CD4-positive, alpha-beta T cell treated with Interleukin-6 for 4 hours (primary cell): Measurements from ENCODE around the gene CREB5.

Experiments
- DNase-seq: peaks from one replicate; pipeline ENCODE4 v3.0.0-alpha.2; 2020; ENCODE audit warnings: mixed read lengths

The CREB5 gene

DNA sequence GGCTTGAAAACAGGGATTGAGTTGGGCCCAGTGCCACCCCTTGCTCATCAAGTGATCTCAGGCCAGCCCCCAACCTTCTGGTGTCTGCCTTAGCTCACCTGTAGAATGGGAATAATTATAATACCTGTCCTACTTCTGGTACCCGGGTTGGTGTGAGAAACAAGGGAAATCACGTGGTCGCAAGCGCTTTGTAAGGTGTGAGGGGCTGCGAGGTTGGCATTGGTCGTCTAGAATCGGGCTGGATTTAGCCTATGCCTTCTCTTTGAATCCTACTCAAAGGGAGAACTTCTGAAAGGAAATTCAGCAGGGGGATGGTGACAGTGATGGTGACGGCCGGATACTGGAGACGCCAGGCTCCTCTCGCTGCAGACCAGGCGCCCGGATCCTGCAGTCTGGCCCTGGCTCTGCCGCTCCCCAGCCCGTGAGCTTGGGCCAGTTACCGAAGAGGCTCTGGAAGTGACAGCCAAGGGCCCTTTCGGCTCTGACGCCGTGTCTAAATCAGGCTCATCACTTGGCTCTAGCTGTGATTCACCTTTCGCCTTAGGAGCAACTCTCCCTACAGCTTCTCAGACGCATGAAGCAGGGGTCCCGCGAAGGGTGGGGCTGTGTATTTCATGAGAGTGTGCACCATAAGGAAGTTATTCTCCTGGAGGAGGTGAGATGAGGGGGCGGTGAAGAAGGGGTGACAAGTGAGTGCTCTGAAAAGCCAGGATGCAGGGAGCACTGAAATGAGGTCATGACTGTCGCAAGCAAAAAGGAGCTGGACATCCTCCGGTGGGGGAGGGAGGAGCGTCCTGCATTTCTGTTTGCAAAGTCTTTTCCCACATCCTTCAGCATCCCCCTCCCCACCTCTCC lies 4.0 kb upstream of the CREB5 start:
- no peak for DNase-seq

DNA sequence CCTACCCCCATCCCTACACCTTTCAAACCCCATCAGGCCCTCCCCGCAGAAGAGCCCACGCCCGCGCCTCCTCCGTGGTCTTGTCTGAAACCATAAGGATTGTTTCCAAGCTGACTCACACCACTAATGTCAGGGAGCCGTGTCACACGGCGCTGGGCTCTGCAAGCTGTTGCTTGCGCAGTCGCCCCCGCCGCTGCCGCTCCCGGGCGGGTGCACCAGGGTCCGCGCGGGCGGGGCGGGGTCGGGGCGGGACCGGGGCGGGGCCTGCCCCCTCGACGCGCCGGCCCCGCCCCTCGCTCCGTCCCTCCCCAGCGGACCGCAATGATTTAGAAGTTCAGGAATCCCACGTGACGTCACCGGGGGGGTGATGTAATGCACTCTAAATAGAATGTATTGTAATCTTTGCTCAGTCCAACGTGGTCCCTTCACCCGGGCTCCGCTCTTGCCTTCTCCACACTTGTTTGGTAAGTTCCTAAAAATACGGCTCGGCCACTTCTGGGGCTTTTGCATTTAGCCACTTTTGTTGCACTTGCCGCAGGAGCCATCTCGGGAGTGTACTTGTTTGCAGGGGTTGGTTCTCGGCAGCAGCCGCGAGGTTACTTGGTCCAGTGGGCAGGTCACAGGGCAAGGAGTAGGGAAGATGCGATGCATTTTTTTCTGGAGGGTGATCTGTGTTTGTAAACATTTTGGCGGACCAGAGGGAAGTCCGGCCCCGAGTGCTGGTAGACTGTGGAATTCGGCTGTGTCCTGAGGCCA lies 3.2 kb upstream of the CREB5 start:
- DNase-seq = peak; percentile 62

DNA sequence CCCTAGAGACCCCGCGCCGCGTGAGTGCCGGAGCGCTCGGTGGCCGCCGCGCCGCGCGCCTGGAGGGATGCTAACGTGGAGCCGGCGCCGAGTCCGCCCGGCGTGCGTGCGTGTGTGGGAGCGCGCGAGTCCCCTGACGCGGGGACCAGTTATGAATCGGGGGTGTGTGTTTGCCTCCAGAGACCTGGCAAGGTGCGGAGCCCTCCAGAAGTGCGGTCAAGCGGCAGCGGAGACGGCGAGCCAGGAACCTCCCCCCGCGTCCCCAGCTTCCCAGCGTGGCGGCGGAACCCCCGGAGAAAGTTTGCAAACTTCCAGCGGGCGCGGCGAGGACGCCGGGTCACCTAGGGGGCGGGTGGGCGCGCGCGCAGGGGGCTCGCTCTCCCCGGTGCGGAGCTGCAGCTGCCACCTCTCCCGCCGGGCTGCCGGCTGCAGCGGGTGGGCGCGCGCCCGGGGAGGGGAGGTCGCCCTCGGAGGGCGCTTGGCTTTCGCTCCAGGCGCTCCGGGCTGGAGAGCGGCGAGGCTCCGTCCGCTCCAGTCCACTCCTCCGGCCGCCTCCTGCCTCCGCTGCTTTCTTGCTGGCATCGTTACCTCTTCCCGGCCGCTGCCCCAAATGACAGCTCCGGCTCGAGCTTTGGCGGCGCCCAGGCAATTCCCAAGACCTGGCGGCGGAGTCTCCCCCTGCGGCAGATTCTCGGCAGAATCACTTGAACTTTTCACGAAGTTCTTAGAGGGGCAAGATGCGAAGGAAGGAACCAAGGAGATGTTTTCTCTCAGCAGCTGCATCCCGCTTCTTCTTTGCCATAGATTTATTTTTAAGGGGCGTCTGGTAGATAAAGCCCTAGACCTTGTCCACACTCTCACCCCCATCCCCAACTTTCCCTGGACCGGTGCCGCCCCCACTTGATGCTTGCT lies 2.3 kb upstream of the CREB5 start:
- no peak for DNase-seq

DNA sequence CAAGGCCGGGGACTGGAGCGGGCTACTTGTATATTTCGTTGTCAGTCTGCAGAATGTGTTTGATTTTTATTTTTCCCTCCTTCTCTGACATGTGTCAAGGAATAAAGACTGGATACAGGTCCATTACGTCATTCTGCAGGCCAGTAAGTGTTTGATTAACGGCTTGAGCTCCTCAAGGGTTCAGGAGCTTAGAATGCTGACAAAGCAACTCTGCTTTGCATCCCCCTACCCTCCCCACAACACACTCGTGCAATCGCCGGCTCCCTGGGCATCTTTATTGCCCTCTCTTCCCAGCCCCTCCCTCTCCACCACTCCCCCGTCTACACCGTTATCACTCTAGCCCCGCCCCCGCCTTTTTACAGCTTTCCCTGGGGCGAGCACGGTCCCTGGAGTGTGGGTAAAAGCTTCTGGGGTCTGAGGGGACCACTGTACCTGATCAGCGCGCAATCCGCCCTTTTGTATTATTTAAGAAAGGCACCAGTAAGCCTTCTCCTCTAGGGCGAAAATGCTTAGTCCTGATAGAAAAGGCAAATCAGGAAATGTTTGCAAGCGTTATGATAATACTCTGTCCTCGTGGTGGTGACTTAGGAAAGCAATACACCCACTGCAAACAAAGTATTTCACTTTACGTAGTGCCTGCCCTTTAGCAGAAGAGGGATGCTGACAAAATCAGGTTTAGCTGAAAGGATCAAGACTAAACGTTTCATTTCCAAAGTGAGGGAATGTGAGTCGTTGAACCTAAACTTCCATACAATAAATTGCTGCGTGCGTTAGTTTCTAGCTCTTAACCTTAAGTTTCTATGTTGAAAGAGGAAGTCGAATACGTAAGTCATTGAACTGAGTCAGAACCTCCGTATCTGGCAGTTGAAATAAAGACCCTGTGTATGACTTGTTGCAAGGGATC lies 1.4 kb upstream of the CREB5 start:
- DNase-seq = no peak

DNA sequence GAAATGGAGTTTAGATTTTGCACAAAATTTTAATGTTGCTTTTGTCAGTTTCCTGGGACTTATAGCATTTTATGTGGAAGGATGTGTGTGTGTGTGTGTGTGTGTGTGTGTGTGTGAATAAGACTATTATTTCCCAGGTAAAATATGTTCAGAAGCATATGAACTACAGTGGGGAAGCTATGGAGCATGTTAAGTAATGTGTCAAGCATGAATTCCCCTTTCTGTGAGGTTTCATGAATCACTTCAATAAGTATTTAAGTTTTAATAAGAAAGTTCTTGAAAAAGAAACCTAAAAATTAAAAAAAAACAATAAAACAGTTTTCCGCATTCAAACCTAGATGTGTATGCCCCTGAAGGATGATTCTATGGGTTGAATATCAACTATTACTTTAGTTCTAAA lies 693 bp downstream of the CREB5 start:
- DNase-seq = no peak

DNA sequence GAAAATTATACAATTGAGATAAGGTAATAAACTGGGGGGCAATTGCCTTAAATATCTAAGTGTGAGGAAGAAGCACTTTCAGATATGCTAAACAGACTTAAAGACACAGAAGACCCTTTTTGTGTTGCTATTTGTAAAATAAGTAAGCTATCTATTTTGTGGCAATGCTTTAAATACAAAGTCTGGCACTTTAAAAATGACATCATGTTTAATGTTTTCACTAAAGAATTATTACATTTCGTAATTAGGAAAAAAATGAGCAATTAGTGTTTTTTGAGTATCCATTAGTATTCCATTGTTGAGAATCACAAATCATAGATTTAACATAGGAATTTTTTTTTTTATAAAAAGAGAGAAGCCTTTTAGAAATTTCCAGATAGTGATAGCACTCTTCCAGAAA lies 2.1 kb downstream of the CREB5 start:
- DNase-seq = no peak

DNA sequence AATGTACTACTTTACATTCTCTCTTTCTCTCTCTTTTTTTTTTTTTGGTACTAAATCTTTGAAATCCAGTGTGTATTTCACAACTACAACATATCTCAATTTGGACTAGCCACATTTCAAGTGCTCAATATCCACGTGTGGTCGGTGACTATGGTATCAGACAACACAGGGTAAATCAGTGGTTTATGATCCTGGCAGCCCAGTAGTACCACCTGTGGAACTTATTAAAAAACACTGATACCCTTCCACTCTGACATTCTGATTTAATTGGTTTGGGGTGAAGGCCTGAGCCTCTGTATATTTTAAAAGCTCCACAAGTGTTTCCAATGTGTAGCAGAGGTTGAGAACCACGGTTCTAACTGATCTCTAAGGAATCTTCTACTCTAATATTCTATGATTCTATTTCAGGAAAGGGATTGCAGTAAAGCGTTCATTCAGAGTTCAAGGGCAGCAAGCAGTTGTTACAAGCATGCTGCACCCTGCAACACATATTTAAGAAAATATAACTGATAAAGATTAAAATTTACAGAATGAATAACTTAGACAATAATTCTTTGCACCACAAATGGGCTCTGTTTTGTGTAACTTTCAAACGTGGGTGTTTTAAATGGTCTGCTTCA lies 5.1 kb downstream of the CREB5 start:
- no peak for DNase-seq

DNA sequence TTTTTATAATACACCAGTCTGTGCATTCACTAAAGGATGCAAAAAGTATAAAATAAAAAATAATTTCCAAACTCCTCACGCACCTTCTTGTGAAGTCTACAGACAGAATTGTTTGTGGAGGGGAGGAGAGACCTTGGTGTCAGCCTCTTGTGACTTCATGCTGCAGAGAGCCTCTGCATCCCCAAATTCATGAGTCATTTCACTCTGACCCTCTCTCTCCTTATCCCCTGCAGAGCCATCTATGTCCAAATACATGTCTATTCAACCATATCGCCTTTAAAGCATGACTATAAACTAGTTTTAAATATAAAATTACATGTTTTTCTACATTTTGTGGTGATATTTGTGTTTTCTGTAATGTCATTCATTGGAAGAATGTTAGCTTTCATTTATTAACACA lies 6.0 kb downstream of the CREB5 start:
- DNase-seq = no peak

DNA sequence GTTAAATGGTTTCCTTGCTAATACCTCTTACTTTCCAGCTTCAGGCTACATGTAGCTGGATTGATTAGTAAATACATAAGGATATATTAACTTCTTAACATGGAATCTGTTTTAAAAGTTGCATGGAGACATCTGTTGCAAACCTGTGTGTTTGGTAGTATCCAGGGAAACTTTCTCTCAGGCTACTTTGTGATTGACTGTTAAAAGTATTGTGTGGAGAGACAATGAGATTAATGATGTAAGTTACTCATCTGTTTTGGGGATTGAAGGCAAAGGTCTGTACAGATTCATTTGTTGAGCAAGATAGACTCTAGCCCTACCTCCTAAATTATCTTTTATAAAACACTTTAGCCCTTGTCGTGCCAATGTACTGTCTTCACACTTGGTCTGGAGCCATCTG lies 6.6 kb downstream of the CREB5 start:
- no peak for DNase-seq

DNA sequence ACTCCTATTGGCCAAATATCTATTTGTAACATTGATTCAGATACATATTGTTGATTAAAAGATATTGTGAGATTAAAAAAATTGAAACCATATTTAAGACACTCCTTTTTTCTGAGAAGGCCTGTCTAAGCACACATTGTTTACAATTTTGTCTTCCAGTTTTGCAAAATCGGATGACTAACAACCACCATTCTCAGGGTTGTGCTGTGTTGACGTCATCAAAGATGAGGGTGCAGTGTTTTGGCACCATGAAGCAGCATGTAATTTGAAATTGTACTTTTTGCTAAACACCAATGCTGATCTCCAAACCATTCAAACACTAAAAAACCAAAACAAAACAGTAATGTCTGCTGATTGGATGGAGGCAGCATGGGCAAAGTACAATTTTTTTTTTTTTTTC lies 7.4 kb downstream of the CREB5 start:
- no peak for DNase-seq

DNA sequence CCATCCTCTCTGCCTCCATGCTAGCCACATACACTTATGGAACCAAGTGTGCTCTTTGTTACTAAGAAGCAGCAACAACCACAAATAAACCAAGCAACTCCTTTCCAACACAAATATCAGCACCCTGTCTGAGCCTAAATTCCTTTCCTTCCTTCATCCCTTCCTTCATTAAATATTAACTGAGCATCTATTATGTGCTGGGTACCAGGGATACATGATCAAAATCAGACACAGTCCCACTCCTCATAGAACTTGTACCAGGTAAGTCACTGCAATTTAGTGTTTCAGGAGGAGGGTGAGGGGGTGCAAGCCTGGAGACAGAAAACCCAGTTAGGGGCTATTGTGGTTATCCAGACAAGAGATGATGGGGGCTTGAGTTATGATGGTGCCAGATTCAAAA lies 10.8 kb downstream of the CREB5 start:
- DNase-seq = no peak

DNA sequence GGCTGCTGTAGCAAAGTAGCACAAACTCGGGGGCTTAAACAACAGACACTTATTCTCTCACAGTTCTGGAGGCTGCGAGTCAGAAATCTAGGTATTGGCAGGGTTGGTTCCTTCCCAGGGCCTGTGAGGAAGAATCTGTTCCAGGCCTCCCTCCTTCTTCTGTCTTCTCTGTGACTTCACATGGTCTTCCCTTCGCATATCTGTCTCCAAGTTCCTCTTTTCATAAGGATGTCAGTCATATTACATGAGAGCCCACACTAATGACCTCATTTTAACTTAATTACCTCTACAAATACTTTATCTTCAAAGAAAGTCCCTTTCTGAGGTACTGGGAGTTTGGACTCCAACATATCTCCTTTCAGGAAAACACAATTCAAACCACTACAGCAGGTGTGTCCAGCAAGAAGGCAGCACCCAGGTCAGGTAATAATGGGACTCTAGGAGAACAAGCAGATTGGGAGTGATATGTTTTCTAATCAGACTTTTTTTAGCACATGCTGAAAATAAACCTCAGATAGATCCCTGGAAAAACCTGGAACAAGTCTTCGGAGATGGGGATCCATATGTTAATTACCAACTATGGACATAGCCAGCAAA lies 11.7 kb downstream of the CREB5 start:
- no peak for DNase-seq

DNA sequence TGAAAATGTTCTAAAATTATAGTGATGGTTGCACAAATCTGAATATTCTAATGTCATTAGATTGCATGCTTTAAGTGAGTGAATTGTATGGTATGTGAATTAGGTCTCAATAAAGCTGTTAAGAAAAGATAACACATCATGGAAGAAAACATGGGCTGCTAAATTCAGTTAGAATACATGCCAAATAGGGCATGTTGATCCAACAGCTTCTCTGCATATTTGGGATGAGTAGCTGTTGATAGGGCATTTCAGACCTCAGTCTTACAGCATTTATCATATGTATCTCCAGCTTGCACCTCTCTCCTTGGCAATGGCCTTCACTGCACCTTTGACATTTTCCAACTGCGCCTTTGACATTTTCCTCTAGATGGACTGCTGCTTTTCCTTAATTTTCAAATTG lies 13.2 kb downstream of the CREB5 start:
- no peak for DNase-seq

DNA sequence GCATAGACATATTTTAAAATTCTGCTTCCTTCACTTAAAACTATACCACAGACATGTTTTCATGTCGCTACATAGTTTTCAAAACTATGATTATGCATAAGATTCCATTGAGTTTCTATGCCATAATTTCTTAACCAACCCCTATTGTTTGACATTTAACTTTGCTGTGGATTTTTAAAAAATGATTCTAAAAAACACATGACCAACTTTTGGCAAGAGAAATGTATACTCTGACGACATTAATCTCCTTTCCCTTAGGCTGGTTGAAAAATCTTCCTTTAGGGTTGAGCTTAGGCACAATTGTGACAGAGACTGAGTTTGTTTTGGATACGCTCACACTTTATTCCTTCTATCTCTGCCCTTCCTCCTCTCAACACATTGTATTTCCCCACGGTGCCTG lies 14.9 kb downstream of the CREB5 start:
- DNase-seq = no peak

DNA sequence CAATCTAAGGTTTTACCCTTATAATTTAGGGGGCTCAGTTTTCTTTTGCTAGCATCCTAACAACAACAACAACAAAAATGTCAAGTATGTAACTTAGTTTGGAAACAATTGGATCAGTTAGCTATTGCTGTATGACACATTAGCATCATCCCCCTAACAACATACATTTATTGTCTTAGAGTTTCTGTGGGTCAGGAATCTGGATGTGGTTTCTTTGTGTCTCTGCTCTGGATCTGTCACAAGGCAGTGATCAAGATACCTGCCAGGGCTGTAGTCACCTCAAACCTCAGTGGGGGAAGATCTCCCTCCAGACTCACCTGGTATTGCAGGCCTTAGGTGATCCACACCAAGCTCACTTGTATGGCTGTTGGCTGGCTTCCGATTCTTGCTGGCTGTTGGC lies 18.3 kb downstream of the CREB5 start:
- DNase-seq = no peak

DNA sequence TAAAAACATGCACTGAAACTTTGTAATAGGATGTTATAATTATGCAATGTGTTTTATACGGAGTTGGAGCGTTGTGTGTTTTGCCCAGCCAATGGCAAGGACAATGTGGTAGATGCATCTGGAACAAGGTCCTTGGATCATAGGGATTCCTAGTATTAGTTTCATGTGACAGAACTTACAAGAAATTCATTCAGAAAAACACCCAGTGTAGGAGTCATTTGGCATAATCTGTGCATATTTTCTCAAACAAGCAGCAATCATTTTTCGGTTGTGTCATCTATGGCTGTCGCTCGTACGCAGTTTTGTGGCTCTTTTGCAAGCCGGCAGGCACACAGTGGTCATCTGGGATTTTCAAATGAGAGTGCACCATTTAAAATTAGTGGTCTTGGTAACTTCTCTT lies 19.8 kb downstream of the CREB5 start:
- no peak for DNase-seq

DNA sequence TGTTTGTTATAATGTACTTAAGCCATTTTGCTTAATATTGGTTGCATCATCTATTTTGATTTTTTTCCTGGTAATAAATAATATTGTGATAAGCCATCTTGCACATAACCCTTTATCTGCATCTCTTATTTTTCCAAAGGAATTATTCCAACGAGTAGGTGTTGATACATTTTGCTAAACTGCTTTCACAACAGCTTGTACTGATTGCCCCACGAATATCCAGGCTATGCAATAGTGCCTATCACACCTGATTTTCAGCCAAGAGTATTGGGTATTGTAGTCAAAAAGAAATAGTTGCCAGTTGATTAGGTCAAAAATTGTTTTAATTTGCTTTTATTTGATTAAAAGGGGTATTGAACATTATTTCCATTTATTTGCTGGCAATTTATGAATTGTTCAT lies 20.7 kb downstream of the CREB5 start:
- no peak for DNase-seq

DNA sequence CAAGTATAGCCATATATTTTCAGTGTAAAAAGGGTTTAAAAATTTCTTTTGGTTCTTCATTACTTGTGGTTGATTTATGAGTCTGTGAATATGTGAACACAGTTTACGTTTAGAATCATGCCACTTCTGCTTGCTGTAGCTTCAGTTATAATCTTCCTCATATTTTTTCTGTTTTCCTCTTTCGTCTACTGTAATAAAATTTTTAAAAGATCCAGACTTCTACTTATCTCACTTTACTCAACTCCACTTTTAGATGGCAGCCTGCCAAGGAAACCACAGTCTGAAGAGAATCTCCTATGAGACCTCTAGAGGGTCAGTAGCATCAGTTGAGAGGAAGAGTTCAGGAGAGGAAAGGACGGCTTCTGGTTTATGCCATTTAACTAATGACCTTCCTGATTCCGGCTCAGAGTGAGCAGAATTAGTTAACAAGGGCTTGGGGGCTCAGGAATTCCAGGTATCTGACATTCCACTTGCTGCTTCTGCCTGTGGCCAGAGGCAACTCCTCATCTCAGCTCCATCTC lies 21.4 kb downstream of the CREB5 start:
- DNase-seq = no peak

DNA sequence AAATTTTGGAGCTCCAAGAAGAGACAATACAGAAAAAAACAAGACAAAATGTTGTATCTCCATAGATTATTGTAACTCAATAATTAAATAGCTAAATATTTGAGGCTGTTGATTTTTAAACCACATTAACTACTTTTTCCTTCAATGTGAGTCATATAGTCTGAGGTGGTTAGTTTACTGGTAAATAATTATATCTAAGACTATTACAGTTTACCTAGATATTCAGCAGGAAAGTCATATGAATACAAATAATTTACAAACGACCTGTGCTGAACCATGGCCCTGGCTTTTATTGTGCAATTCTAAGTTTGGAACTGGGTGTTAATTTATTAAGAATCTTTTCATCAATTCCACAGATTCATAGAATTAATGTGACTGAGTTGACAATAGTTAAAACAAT lies 22.2 kb downstream of the CREB5 start:
- DNase-seq = no peak

DNA sequence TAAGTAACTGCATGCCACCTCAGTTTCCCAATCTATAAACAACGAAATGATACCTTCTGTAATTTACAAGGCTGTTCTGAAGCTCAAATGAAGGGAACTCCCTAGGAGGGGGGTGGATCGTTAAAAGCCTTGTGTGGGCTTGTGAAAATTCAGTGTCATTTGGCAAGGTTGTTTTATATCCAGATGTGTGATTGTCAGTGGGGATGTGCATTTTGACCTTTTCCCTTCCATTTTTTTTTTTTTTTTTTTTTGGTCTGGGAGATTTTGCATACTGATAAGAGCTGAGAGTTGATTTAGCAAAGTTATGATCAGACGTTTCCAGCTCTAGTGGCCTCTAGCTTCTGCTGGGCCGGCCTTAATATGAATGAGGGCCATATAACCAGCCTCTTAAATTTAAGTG lies 22.8 kb downstream of the CREB5 start:
- DNase-seq = no peak

DNA sequence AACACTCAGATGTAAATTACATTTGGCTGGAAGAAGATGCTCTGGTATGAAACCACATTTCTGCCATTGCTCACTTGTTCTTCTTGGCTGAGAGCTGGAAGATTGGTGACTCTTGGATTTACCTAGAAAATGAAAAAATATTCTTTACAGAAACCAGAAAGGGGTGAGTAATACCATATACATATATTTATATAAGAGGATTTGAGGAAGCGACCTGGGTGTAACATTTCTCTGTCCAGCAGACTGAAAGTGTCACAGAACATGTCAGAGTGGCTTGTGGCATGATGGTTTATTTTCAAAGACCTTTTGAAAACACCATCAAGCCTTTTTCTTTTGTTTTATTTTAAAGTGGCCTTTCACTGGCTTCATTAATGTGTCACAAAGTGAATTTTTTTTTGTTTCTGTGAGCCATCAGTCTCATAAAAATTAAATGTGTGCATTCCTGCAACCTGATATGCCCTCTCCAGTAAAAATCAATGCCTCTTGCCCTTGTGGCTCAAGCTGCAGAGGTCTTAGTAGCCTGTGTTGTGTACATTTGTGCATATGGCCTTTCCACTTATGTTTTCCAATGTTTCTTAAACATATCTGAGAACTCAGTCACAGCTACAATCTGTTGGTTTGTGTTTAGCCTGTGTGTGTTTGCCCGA lies 23.5 kb downstream of the CREB5 start:
- DNase-seq = no peak
